ENCODE data around the gene RBFOX2.

DNA sequence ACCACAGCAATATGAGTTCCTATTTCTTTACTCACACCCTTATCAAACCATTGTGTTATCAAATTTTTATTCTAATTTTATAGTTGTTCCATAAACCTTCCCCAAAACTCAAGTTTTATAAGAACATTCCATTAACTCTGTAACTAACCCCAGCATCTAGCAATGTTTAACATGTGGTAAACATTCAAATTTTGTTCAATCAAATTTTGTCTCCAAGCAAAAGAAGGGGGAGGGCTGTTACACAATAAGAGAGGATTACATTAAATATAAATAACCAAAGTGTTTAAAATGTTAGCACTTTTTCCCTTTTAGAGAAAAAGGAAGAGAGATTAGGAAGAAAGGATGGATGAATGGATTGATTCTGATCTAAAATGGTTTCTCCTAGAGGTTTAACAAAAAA is 20.5 kb downstream of the RBFOX2 start:
- TF ChIP-seq CTCF (conservative IDR thresholded peaks at IDR 0.05; ENCODE audit: low read depth in 2 of 2) (no peak), POLR2AphosphoS5 (IDR thresholded peaks at IDR 0.05; ENCODE audit: low read depth) (no peak), REST (IDR thresholded peaks at IDR 0.05; ENCODE audit: unreplicated experiment) (no peak)

All from GM23338 (cell line).